HG02798 (cell line): Measurements from ENCODE around the gene COL28A1.
"Not testable (repeated sequence)": the region's sequence is repeated elsewhere in the genome, so short reads cannot be mapped to it uniquely, and the experiment has no call there.

Experiments used
- ATAC-seq: cut with Tn5 transposase; IDR thresholded peaks from one replicate; pipeline ENCODE4 v1.9.1; 2021; ENCODE audit warnings: mild to moderate bottlenecking; ENCODE audit not compliant: unreplicated experiment, poor library complexity

COL28A1 gene

GRCh38 chr7:7425321-7425720 lies 110.4 kb downstream of the COL28A1 start:
- ATAC-seq, result no peak

GRCh38 chr7:7424151-7424873 lies 111.4 kb downstream of the COL28A1 start:
- peak; percentile 85 for ATAC-seq

GRCh38 chr7:7422641-7423040 lies 113.0 kb downstream of the COL28A1 start:
- no peak for ATAC-seq

- ATAC-seq, result no peak
These were observed 113.8 kb downstream of the COL28A1 start for GRCh38 chr7:7421826-7422225.

GRCh38 chr7:7418997-7419396 lies 116.7 kb downstream of the COL28A1 start:
- ATAC-seq, result no peak

GRCh38 chr7:7417851-7418250 lies 117.8 kb downstream of the COL28A1 start:
- ATAC-seq, result no peak

- ATAC-seq, result no peak
These were observed 118.3 kb downstream of the COL28A1 start for GRCh38 chr7:7417414-7417813.

- ATAC-seq, result peak; percentile 66
These were observed 119.4 kb downstream of the COL28A1 start for GRCh38 chr7:7416031-7416858.

- ATAC-seq, result no peak
These were observed 120.7 kb downstream of the COL28A1 start for GRCh38 chr7:7414791-7415603.

- ATAC-seq, result no peak
These were observed 127.5 kb downstream of the COL28A1 start for GRCh38 chr7:7408001-7408770.

- no peak for ATAC-seq
These were observed 130.2 kb downstream of the COL28A1 start for GRCh38 chr7:7405461-7405860.

GRCh38 chr7:7399707-7400106 lies 136.0 kb downstream of the COL28A1 start:
- no peak for ATAC-seq

GRCh38 chr7:7395785-7396184 lies 139.9 kb downstream of the COL28A1 start:
- ATAC-seq, result no peak

- ATAC-seq, result not testable (repeated sequence)
These were observed 147.5 kb downstream of the COL28A1 start for GRCh38 chr7:7388164-7388563.

- no peak for ATAC-seq
These were observed 150.3 kb downstream of the COL28A1 start for GRCh38 chr7:7385421-7385820.

- no peak for ATAC-seq
These were observed 151.4 kb downstream of the COL28A1 start for GRCh38 chr7:7384228-7384627.

GRCh38 chr7:7375538-7375937 lies 160.1 kb downstream of the COL28A1 start:
- ATAC-seq, result no peak

GRCh38 chr7:7370076-7370475 lies 165.6 kb downstream of the COL28A1 start:
- ATAC-seq, result no peak

GRCh38 chr7:7369134-7369533 lies 166.5 kb downstream of the COL28A1 start:
- ATAC-seq, result no peak

- no peak for ATAC-seq
These were observed 181.0 kb downstream of the COL28A1 start for GRCh38 chr7:7354674-7355073.
